Measurements from ENCODE around the gene MACF1.
"Not testable (repeated sequence)": the region's sequence is repeated elsewhere in the genome, so short reads cannot be mapped to it uniquely, and the experiment has no call there.

MACF1 gene

DNA sequence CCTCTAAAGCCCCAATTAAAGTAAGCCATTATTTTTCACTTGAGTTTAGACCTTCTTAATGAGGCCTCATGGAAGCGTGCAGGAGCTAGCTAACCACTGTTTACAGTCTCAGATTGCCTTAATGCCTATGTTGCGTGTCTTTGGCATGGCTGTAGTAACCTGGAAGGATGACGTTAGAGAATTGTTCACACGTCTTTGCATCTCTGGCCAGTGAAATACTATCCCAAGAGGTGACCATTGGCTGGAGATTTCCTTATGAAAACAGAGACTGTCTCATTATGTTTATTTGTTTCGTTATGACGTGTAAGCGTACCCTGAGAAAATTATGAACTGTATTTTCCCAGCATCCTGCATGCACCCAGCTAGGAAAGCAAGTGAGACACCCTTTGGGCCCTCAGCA, 268.3 kb downstream of the MACF1 start:
- no peak for DNase-seq

GRCh38 chr1:39473324-39473723, 268.8 kb downstream of the MACF1 start:
- no peak for DNase-seq

GRCh38 chr1:39474810-39475209, 270.3 kb downstream of the MACF1 start:
- DNase-seq: no peak

DNA sequence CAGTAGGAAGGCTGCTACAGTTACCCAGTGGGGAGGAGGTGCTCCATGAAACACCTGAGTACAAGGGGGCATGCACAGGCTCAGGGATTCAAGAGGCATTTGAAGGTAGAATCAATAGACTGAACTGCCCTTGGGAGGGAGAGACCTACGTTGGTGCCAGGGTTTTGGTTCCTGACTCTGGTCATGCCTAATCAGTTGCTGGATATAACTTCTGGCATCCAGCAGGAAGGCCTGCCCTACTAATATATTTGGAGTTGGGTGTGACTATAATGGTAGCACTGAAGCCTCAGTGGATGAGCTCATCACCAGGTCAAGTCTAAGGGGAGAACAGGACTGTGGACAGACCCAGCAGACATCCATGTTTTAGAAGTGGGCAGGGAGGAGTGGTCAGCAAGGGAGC, 271.1 kb downstream of the MACF1 start:
- DNase-seq: not testable (repeated sequence)

- no peak for DNase-seq
These were observed 273.8 kb downstream of the MACF1 start for GRCh38 chr1:39478126-39478915.

- no peak for DNase-seq
These were observed 276.8 kb downstream of the MACF1 start for GRCh38 chr1:39481289-39481688.

- no peak for DNase-seq
These were observed 278.8 kb downstream of the MACF1 start for GRCh38 chr1:39483276-39483675.

- DNase-seq: no peak
These were observed 280.1 kb downstream of the MACF1 start for GRCh38 chr1:39484564-39484963.

GRCh38 chr1:39485046-39485803, 280.7 kb downstream of the MACF1 start:
- DNase-seq: no peak

DNA sequence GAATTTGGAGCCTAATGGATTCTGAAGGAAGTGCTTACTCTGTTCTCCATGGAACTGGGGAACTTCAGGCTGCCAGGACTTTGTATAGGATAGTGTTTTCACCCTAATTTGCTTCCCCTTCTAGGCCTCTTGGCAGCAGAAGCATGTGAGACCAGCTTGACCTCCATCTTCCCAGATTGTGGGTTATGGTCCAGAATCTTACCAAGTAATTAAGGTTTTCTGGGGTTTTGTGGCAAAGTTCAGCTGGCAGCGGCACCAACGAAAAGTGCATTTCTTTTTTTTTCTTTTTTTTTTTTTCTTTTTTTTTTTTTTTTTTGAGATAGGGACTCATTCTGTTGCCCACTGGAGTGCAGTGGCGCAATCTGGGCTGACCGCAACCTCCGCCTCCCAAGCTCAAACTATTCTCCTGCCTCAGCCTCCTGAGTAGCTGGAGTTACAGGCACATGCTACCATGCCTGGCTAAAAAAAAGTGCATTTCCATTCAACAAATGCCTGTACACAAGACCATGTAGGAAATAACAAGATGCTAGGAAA, 283.6 kb downstream of the MACF1 start:
- no peak for DNase-seq

DNA sequence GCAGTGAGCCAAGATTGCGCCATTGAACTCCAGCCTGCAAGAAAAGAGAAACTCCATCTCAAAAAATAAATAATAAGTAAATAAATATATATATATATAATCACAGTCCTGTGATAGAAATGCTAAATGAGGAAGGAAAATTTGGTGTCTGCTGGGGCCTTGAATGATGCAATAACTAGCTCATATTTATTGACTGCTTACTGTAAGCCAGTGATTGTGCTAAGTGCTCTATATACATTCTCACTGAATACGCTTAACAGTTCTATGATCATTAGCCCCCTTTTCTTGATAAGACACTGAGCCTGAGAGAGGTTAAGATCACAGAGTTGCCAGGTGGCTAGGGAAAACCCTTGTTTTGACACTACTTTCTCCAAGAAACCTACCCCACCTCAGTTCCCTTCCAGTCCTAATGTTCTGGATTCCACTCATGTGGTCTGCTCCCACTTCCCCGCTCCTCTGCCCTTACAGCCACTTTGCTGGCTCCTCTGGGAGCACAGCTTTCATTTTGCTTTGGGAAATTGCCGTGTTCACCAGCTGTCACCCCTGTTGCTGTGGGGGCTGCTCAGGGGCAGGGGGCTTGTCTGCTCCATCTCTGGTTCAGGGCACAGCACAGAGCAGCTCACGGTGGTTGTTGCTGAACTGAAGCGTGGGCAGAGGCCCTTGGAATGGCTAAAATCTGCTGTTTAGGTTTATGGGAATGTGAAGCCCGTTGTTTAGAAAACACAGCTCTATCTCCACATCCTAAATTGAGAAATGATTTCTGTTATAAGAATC, 284.5 kb downstream of the MACF1 start:
- DNase-seq: no peak

DNA sequence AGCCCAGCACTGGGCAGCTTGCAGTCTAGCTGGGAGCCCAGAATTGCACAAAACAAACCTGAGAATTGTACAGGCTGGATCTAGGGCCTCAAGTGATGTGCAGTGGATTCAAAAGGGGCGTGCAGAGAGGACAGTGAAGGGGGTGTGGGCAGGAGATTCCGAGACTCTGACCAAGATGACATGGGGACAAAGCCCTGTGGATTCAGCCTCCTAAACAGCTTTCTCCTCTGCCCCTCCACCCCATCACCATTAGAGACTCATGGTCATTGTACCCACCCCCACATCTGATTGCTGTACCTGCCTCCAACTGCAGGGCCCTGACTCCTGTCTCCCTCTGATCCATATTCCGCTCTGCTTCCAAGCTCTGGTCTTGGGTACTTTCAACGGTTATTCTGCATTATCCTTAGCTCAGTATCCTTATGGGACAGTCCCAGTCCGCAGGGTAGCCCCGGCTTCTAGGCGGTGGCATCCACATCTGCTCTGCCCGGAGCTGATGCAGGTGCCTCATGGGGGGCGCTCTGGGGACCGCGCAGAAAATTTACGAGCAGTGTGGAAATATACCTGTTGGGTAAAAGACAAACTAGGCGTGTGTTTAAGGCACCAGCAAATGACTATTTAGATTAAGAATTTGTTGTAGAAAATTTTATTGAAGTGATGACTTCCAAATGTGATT, 285.2 kb downstream of the MACF1 start:
- DNase-seq: no peak

DNA sequence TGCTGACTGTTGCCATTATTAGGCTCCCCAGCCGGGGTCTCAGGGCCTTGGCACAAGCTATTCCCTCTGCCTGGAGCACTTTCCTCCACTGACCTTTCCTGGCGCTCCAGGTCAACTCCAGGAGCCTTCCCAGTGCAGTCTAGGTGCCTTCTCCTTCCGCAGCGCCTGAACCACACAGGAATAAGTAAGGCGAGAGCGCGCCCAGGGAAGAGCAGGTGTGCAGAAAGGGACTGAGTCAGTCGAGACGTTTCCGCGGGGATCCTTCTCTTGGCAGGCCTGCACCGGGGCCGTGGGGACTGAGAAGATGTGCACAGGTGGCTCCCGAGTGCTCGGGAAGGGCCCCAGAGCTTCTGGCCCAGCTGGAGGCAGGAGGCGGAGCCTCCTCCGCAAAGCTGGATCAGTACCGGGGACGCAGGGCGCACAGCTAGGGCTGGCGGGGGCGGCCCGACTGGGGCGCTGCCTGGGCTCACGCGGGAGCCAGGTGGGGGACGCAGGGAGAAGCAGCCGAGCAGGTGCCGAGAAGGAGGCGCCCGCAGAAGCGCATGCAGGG, 286.2 kb downstream of the MACF1 start:
- DNase-seq: no peak

GRCh38 chr1:39491146-39491921, 286.8 kb downstream of the MACF1 start, which contains the start of gene BMP8A:
BMP8A (plus strand) TSS chr1:39491636; CDS start chr1:39491992, 356 bp downstream.
- peak; percentile 67 for DNase-seq

DNA sequence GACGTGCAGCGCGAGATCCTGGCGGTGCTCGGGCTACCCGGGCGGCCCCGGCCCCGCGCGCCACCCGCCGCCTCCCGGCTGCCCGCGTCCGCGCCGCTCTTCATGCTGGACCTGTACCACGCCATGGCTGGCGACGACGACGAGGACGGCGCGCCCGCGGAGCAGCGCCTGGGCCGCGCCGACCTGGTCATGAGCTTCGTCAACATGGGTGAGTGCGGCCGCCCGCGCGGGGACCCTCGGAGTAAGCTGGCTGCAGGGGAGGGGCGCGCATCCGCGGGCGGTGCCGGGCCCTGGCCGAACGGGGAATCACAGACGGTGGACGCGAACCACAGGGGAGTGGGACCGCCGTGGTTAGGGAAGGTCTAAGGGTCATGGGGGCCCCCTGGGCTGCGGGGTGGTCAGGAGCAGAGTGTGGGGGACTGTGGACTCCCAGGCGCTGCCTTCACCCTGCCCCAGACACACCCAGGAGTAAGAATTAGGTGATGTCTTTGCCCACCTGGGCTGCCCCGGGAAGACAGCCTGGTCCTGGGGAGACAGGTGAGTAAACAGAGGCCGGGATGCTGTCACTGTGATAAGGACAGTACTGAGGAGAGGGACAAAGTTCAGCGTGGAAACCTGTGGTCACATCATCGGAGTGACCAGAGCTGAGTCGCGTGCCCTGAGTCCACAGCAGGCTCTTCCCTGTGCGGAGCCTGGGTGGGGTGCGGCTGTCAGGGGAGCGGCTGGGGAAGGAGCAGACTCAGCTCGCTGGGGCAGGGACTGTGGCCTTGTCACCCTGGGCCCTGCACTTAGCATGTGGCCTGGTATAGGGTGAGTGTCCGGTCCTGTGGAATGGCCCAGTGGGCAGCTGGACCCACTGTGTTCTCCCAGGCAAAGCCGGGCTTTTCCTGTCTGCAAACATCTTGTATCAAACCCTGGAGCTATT, 287.9 kb downstream of the MACF1 start:
- not testable (repeated sequence) for DNase-seq

GRCh38 chr1:39493043-39493810, 288.7 kb downstream of the MACF1 start:
- DNase-seq: not testable (repeated sequence)

GRCh38 chr1:39494671-39495410, 290.3 kb downstream of the MACF1 start:
- DNase-seq: no peak

- DNase-seq: not testable (repeated sequence)
These were observed 292.0 kb downstream of the MACF1 start for GRCh38 chr1:39496520-39496919.

DNA sequence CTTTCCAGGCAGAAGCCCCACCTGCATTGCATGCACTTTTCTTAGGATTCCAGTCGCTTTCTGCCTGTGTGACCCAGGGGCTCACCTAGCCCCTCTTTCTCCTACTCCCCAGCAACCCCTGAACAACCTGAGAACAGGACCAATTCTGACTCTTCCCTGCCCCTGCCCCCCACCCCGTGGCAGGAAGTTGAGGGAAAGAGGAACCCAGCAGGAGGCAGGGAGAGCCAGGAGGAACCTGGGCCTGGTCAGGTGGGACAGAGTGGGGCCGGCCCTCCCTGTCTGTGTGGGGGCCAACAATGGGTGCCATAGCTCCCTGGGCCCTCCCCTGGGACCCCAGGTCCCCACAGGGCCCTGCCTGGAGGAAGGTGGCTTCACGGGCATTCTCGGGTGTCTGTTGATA, 293.1 kb downstream of the MACF1 start:
- no peak for DNase-seq
